GM12865 (cell line): ENCODE results near the gene RAD9A.

ENCODE experiments used
- DNase-seq: peaks from one replicate; pipeline ENCODE4 v3.0.0; 2010; ENCODE audit warnings: low read depth
- H3K4me3 ChIP-seq: 2 replicates; pipeline ENCODE4 v1.5.1; 2011; ENCODE audit warnings: mild to moderate bottlenecking, low read depth, low read length, control low read depth
- TF ChIP-seq, protein P1 (sequence below): IDR thresholded peaks from 2 replicates; pipeline ENCODE4 v1.5.1; 2011; ENCODE audit warnings: low read length, control low read depth, low read depth, inconsistent platforms; ENCODE audit not compliant: insufficient read depth; ENCODE audit errors: missing control alignments

Gene RAD9A

DNA sequence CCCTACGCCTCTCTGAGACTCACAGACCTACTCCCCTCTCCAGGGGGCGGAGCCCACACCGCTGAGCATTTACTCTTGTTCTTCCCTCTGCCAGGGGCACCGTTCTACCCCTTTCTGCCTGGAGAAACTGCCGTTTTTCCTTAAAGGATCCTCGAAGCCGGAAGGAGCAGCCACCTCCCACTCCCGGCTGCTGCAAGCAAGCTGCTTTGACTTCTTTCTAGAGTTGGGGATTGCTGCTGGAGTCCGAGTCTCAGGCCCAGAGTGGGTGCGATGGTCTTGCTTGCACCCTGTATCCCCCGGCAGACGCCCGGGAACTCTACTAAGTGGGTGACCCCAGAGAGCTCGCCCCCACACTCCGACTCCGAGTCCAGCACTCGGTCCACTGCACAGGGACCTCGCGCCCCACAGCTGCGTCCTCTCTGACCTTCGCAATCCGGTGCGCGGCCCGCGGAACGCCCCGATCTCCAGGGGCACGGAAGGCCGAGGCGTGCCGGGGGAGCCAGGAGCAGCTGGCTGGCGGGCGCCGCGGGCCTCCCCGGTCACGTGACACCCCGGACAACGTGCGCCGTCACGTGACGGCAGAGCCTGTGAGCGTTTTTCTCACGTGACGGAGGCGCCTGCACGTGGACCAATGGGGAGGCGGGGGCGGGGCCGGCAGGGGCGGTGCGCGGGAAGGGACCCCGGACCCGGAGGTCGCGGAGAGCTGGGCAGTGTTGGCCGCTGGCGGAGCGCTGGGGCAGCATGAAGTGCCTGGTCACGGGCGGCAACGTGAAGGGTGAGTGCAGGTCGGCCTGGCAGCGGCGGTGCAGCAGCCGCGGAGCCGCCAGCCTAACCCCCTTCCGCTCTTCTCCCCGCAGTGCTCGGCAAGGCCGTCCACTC lies at the start of gene RAD9A:
Gene RAD9A (plus strand): TSS at position 683 of the 879 bp plus-strand sequence. CDS start 59 bp downstream, at position 742.
- peak within 1 kb of the TSS; percentile 80 for H3K4me3 ChIP-seq
- peak; percentile 97 for DNase-seq
- TF ChIP-seq, protein P1, sequence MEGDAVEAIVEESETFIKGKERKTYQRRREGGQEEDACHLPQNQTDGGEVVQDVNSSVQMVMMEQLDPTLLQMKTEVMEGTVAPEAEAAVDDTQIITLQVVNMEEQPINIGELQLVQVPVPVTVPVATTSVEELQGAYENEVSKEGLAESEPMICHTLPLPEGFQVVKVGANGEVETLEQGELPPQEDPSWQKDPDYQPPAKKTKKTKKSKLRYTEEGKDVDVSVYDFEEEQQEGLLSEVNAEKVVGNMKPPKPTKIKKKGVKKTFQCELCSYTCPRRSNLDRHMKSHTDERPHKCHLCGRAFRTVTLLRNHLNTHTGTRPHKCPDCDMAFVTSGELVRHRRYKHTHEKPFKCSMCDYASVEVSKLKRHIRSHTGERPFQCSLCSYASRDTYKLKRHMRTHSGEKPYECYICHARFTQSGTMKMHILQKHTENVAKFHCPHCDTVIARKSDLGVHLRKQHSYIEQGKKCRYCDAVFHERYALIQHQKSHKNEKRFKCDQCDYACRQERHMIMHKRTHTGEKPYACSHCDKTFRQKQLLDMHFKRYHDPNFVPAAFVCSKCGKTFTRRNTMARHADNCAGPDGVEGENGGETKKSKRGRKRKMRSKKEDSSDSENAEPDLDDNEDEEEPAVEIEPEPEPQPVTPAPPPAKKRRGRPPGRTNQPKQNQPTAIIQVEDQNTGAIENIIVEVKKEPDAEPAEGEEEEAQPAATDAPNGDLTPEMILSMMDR: no peak

DNA sequence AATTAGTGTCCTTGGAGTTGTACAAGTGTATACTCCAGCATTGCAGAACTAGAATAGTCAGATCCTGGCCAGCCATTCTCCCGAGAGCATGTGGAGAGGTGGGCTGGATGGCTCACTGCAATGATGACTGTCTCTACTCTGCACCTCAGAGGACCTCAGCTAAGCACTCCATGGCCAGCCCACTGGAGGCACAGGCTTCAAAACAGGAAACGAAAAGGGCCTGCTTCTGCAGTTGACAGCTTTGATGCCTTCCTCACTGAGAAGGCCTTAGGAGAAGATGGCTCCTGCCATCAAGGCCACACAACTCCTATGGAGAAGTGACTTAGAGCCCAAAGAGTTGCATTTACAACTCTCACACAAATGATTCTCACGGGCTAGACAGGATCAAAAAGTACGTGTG lies 47.5 kb upstream of the RAD9A start:
- TF ChIP-seq, protein P1: no peak

DNA sequence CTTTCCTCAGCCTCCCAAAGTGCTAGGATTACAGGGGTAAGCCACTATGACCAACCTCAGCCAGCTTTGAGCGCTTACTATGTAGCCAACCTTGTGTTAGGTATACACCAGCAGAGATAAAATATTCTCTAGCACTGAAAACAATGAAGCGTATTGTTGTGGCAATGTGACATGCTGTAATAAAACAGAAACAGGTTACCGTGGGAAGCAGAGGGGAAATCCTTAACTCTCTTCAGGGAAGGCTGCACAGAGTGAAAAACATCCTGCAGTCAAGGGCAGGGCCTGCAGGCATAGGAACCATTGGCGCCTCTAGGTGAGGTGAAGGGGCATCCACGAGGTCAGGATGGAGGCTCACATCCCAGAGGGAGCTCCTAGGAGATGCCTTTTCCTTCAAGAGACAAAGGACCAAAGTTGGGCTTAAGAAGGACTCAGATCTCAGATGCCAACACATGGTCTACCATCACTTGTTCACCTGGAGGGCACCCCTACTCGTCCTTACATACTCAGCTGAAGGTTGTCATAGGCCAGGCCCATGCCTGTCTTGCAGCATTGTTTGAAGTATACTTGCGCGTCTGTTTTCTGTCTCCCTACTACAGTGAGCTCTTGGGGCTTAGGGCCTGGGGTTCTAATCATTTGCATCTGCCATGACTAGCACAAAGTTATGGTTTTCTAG lies 46.4 kb upstream of the RAD9A start:
- no peak overlapping the region for H3K4me3 ChIP-seq
- peak; percentile 50 for DNase-seq
- TF ChIP-seq, protein P1: no peak

More for the DNA sequence above, 47.5 kb upstream of the RAD9A start:
- peak; percentile 64 for DNase-seq
- H3K4me3 ChIP-seq: no peak overlapping the region

DNA sequence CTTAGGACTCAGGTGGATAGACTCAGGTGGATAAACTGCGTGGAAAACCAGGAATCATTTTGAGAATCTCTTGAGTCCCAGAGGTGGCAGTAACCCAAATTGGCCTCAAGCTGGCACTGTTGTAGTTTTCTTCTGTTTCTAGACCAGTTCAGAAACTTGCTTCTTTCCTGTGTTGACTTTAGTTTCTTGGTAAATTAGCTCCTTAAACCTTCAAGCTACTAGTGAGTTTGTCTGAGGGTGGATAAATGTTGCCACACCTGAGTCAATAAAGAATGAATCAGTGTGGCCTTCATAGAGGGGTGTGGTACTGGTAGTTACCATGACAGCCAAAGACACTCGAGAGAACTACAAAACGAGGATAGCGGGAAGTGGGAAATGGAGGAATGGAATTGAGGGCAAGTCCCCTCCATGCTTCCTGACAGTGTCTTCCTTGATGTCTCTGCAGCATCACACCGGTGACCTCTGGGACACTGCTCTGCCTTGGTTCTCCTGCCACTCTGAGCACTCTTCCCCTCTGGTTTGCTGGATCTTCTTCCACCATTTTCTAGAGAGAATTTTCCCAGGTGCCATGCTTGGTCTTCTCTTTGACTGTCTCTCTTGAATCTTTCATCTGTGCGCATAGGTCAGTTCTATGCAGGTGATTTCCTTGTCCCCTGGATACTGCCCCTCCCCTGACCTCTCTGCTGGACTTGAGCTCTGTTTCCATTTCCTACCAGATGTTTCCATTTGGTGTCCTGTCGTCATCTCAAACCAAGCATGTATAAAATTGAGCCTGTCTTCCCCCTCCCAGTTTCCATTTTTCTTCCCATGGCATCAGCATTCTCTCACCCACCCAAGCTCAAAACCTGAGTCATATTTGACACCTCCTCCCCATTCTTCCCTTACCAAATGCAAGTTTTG lies 45.6 kb upstream of the RAD9A start:
- DNase-seq: peak; percentile 67
- TF ChIP-seq, protein P1: peak; percentile 86
- no peak overlapping the region for H3K4me3 ChIP-seq

DNA sequence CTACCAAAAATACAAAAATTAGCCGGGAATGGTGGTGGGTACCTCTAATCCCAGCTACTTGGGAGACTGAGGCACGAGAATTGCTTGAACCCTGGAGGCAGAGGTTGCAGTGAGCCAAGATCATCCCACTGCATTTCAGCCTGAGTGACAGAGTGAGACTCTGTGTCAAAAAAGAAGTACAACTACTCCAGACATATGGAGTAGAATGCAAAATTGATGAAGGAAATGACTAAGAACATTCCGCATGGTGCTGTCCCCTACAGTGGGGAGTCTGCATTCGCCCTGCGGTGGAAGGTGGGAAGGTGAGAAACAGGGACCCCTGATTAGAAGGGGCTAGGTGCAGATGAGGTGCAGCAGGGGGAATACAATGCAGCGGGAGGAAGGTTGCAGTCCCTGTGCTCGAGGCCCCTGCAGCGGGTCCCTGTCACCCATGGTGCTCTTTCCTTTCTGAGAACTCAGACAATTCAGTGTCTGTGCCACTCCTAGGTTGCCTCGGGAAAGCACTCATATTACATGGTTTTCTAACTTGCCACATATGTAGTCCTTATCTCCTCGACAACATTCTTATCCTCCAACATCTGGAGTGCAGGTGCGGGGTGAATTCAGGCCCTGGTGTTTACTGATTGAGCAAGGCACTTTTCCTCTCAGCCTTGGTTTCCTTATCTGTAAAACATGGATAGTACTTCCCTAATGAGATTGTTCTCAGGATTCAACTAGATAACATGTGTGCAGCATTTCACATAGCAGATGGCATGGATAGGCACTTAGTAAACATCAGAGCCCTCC lies 43.6 kb upstream of the RAD9A start:
- no peak for DNase-seq
- TF ChIP-seq, protein P1: no peak
- H3K4me3 ChIP-seq: no peak overlapping the region

DNA sequence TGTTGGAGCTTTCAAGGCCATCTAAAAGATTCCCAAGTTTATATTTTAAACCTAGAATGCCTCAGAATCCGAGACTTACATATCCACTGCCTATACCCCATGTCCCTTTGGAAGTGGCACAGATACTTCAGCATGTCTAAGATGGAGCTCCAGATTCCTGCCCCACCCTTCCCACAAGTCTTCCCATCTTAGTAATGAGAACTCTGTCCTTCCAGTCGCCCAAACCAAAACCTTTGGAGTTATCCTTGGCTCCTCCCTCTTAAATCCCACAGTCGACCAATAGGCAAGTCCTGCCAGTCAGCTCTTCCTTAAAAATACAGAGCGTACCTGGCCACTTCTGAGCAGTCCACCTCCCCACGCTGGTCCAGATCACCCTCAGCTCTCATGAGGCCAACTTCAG lies 42.8 kb upstream of the RAD9A start:
- H3K4me3 ChIP-seq: no peak overlapping the region
- DNase-seq: no peak
- TF ChIP-seq, protein P1: no peak
